Activated CD8-positive, alpha-beta T cell treated with anti-CD3 and anti-CD28 coated beads for 36 hours (primary cell): ENCODE measurements around the gene PSMA7. TPM values are rescaled to one million over a fixed set of nuclear protein-coding genes. Genes with fewer than 3 reads are reported as not detected.

Experiments
- ATAC-seq: fragments of 200-7000 bp; cut with Tn5 transposase; one replicate; pipeline ENCODE4 v1.10.0; 2021; ENCODE audit warnings: mild to moderate bottlenecking, moderate library complexity
- CTCF ChIA-PET: fragments of 350-600 bp; sonication (Branson Sonifier 250); formaldehyde crosslinking; loops from one replicate; lab custom pipeline; 2021; ENCODE audit warnings: antibody characterized with exemption; lab: Charles Lee
- POLR2A ChIA-PET: fragments of 350-600 bp; sonication (Branson Sonifier 250); formaldehyde crosslinking; loops from one replicate; lab custom pipeline; 2021; ENCODE audit warnings: antibody characterized with exemption; lab: Charles Lee
- DNase-seq: peaks from one replicate; pipeline ENCODE4 v3.0.0-alpha.2; 2020
- H3K27ac Mint-ChIP-seq: one replicate; pipeline ENCODE4 v1.8.0; 2021; ENCODE audit warnings: mild to moderate bottlenecking, mixed read lengths
- H3K27me3 Mint-ChIP-seq: one replicate; pipeline ENCODE4 v1.8.0; 2021; ENCODE audit warnings: mixed read lengths
- H3K36me3 Mint-ChIP-seq: one replicate; pipeline ENCODE4 v1.8.0; 2021; ENCODE audit warnings: low read depth, mixed read lengths
- H3K4me1 Mint-ChIP-seq: one replicate; pipeline ENCODE4 v1.8.0; 2021; ENCODE audit warnings: low read depth, mixed read lengths
- H3K4me3 Mint-ChIP-seq: one replicate; pipeline ENCODE4 v1.8.0; 2021; ENCODE audit warnings: mild to moderate bottlenecking, moderate library complexity, mixed read lengths
- H3K9me3 Mint-ChIP-seq: one replicate; pipeline ENCODE4 v1.8.0; 2021; ENCODE audit warnings: mixed read lengths
- intact Hi-C: fragments of 100-400 bp; cut with micrococcal nuclease; formaldehyde crosslinking; loops from one replicate; pipeline ENCODE4 v1.10.0; 2022
- total RNA-seq, 2 experiments: library from RNA; stranded (reverse); gene quantifications; one replicate each; pipeline ENCODE4 v1.2.3, GENCODE V29; 2021
- TF ChIP-seq, protein P1 (sequence below): fragments of 200-600 bp; IDR thresholded peaks from one replicate; pipeline ENCODE4 v1.8.0; 2022; ENCODE audit warnings: antibody characterized with exemption, mild to moderate bottlenecking

The PSMA7 gene
- total RNA-seq, 2 experiments from 2014 or later: 286 to 289 TPM

DNA sequence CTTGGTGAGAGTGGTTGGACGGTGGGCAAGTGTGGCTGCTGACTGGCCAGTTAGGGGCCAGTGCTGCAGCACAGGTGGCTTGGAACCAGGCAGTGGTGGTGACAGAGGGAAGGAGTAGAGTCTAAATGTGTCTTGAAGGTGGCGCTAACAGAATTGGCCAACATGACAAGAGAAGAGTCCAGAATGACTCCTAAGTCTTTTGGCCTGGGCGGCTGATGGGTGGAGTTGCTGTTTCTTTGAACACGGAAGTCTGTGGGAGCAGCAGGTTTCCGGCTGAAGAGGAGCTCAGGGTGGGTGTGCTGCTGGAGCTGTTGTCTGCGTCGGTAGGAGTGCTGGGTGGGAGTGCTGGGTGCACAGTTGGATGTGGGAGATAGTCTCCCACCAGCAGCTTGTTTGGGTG lies 10.8 kb downstream of the PSMA7 start:
- no peaks in the 10 kb centered on the region for H3K27me3 Mint-ChIP-seq
- no peak overlapping the region for H3K4me3 Mint-ChIP-seq
- peak overlapping the region; percentile 61 for H3K27ac Mint-ChIP-seq
- intact Hi-C loops: no loop called here
- no peak for ATAC-seq
- H3K4me1 Mint-ChIP-seq: peaks cover 27% of the 10 kb centered on the region
- DNase-seq: no peak
- POLR2A ChIA-PET: interaction anchor here (0.9 to 1.8 kb wide), 3 partner anchors 8 to 11 kb away, joined by 3 to 6 read pairs (median 3); no protein-coding TSS in a partner anchor
- H3K9me3 Mint-ChIP-seq: no peaks in the 10 kb centered on the region
- H3K36me3 Mint-ChIP-seq: peaks cover 57% of the 10 kb centered on the region
- TF ChIP-seq, protein P1, sequence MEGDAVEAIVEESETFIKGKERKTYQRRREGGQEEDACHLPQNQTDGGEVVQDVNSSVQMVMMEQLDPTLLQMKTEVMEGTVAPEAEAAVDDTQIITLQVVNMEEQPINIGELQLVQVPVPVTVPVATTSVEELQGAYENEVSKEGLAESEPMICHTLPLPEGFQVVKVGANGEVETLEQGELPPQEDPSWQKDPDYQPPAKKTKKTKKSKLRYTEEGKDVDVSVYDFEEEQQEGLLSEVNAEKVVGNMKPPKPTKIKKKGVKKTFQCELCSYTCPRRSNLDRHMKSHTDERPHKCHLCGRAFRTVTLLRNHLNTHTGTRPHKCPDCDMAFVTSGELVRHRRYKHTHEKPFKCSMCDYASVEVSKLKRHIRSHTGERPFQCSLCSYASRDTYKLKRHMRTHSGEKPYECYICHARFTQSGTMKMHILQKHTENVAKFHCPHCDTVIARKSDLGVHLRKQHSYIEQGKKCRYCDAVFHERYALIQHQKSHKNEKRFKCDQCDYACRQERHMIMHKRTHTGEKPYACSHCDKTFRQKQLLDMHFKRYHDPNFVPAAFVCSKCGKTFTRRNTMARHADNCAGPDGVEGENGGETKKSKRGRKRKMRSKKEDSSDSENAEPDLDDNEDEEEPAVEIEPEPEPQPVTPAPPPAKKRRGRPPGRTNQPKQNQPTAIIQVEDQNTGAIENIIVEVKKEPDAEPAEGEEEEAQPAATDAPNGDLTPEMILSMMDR: no peak
- CTCF ChIA-PET: interaction anchor here (0.9 to 4.9 kb wide), 3 partner anchors 9 to 121 kb away, joined by 3 to 27 read pairs (median 4); no protein-coding TSS in a partner anchor

DNA sequence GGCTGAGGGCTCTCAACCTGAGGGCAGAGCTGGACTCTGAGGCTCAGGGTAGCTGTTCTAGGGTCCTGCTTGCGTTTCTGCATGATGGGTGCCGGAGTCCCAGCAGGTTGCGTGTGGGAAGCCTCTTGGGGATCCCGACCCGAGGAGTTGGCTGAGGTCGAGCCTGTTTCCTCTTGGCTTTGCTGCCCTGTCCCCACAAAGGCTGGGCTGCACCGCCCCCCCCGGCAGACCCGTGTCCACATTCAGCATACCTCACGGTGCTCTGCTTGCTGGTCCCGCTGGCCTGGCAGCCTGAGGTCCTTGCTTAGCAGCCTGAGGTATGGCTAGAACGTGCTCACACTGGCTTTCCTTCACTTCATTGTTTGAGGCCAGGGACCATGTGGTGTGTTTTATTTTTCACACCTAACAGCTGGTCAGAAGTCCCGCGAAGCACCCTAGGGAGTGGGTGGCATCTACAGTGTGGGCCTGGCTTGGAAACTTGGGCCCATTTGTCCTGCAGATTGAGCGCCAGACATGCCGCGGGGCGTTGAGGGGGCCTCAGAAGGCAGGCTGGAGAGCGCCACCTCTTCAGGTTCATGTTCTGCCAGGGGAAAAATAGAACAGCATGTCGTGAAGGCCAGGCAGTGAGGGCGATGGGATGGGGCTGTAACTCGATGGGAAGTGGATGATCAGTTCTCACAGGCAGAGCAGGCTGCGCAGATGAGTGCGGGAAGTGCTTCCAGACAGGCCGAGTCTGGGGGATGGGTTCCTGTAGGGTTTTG lies 11.5 kb downstream of the PSMA7 start:
- Mint-ChIP-seq H3K9me3 (no peaks in the 10 kb centered on the region), H3K36me3 (peaks cover 52% of the 10 kb centered on the region), H3K27me3 (no peaks in the 10 kb centered on the region), H3K4me3 (no peak overlapping the region), H3K4me1 (peaks cover 25% of the 10 kb centered on the region), H3K27ac (no peak overlapping the region)
- intact Hi-C loops: no loop called here
- ChIA-PET POLR2A (interaction anchor here (0.7 to 1.8 kb wide), 4 partner anchors 7 to 13 kb away, joined by 3 to 6 read pairs (median 3); no protein-coding TSS in a partner anchor), CTCF (interaction anchor here (0.9 to 4.9 kb wide), 2 partner anchors 10 to 120 kb away, joined by 4 to 27 read pairs; no protein-coding TSS in a partner anchor)
- TF ChIP-seq, protein P1: no peak
- ATAC-seq (no peak), DNase-seq (no peak)

DNA sequence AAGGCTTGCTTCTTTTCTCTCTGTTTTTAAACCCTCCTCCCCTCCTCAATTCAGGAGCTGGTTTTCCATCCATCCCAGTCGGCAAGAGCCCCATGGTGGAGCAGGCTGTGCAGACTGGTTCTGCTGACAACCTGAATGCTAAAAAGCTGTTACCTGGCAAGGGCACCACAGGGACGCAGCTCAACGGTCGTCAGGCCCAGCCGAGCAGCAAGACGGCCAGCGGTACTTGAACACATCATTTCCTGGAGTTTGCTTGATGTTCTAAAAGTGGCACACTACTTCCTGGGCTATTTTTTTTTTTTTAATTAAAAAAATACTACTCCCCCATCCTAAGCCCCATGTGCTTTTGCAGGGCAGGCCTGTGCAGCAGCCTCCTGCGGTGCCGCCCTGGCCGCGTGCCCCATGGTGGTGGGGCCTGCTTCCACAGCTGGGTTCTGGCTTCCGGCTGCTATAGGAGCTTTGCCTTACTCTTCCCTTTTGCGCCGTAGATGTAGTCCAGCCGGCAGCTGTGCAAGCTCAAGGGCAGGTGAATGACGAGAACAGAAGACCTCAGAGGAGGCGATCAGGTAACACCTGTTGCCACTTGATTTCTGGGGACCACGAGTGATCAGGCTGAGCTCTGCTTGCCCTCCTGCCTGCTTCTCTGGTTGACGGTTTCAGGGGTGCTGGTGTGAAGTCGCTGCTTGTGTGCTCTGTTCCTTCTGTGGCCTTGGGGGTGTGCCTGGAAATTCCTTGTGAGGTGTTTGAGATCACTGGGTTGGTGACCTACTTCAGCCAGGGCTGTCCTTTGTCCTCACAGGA lies 13.3 kb downstream of the PSMA7 start:
- Mint-ChIP-seq H3K36me3 (peaks cover 55% of the 10 kb centered on the region), H3K27ac (peak overlapping the region; percentile 52), H3K27me3 (no peaks in the 10 kb centered on the region), H3K4me1 (peaks cover 27% of the 10 kb centered on the region), H3K9me3 (no peaks in the 10 kb centered on the region), H3K4me3 (no peak overlapping the region)
- POLR2A ChIA-PET: interaction anchor here (0.5 to 2.0 kb wide), 5 partner anchors 9 to 117 kb away, joined by 3 to 11 read pairs (median 4); partner anchors contain the start of genes PSMA7 and TAF4
- TF ChIP-seq, protein P1: no peak
- no peak for DNase-seq
- intact Hi-C loops: loop anchor here (10.0 kb wide), 1 partner anchor 105 kb away; no protein-coding TSS in a partner anchor
- CTCF ChIA-PET: interaction anchor here (1.4 kb wide), 1 partner anchor 119 kb away, joined by 4 read pairs; no protein-coding TSS in a partner anchor
- no peak for ATAC-seq

DNA sequence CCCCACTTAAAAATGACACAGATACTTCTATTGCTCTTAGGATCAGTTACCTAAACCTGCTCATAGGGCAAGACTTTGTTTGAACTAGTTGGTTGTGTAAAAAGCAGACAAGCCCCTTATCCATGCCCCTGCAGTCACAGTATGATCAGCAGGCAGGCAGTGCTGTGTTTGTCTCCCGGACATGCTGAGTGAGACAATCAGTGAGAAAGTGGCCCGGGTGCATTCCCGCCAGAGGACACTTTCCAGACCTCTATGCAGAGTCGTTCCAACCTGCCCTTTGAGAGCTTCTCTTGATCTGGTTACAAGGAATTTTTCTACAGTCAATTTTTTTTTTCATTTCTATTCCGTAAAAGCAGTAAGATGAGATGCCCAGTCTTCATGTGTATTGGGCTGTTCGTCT lies 14.7 kb downstream of the PSMA7 start:
- intact Hi-C loops: loop anchor here (10.0 kb wide), 1 partner anchor 104 kb away; no protein-coding TSS in a partner anchor
- Mint-ChIP-seq H3K27ac (no peak overlapping the region), H3K9me3 (no peaks in the 10 kb centered on the region), H3K4me1 (peaks cover 34% of the 10 kb centered on the region), H3K4me3 (no peak overlapping the region), H3K36me3 (peaks cover 59% of the 10 kb centered on the region), H3K27me3 (no peaks in the 10 kb centered on the region)
- ChIA-PET POLR2A (interaction anchor here (1.6 to 2.3 kb wide), 2 partner anchors 10 to 62 kb away, joined by 4 to 8 read pairs; partner anchors contain the start of gene TAF4), CTCF (no interaction called here)
- TF ChIP-seq, protein P1: no peak
- ATAC-seq (no peak), DNase-seq (no peak)
